Measurements from ENCODE around the gene CADPS2.

Gene CADPS2

GRCh38 chr7:122827763-122828162 lies 58.5 kb downstream of the CADPS2 start:
- FAIRE-seq (no peak), DNase-seq (ENCODE audit: insufficient read length) (no peak)
- TF ChIP-seq POLR2AphosphoS5 (IDR thresholded peaks at IDR 0.05; ENCODE audit: low read depth, low read length) (no peak), TAF1 (IDR thresholded peaks at IDR 0.05; ENCODE audit: borderline replicate concordance, low read depth, low read length) (no peak), POLR2A (IDR thresholded peaks at IDR 0.05; ENCODE audit: low read depth, low read length) (no peak)

- DNase-seq (ENCODE audit: insufficient read length): no peak
- FAIRE-seq: no peak
- no peak for TF ChIP-seq POLR2AphosphoS5 (IDR thresholded peaks at IDR 0.05; ENCODE audit: low read depth, low read length)
- TF ChIP-seq TAF1 (IDR thresholded peaks at IDR 0.05; ENCODE audit: borderline replicate concordance, low read depth, low read length): no peak
- TF ChIP-seq POLR2A (IDR thresholded peaks at IDR 0.05; ENCODE audit: low read depth, low read length): no peak
These were observed 72.4 kb downstream of the CADPS2 start for GRCh38 chr7:122813845-122814244.

GRCh38 chr7:122803851-122804250 lies 82.4 kb downstream of the CADPS2 start:
- FAIRE-seq: no peak
- no peak for DNase-seq (ENCODE audit: insufficient read length)
- no peak for TF ChIP-seq POLR2A (IDR thresholded peaks at IDR 0.05; ENCODE audit: low read depth, low read length)
- TF ChIP-seq POLR2AphosphoS5 (IDR thresholded peaks at IDR 0.05; ENCODE audit: low read depth, low read length): no peak
- no peak for TF ChIP-seq TAF1 (IDR thresholded peaks at IDR 0.05; ENCODE audit: borderline replicate concordance, low read depth, low read length)

- DNase-seq (ENCODE audit: insufficient read length) (no peak), FAIRE-seq (no peak)
- no peak for TF ChIP-seq POLR2A (IDR thresholded peaks at IDR 0.05; ENCODE audit: low read depth, low read length)
- no peak for TF ChIP-seq TAF1 (IDR thresholded peaks at IDR 0.05; ENCODE audit: borderline replicate concordance, low read depth, low read length)
- no peak for TF ChIP-seq POLR2AphosphoS5 (IDR thresholded peaks at IDR 0.05; ENCODE audit: low read depth, low read length)
These were observed 82.9 kb downstream of the CADPS2 start for GRCh38 chr7:122803323-122803722.

DNA sequence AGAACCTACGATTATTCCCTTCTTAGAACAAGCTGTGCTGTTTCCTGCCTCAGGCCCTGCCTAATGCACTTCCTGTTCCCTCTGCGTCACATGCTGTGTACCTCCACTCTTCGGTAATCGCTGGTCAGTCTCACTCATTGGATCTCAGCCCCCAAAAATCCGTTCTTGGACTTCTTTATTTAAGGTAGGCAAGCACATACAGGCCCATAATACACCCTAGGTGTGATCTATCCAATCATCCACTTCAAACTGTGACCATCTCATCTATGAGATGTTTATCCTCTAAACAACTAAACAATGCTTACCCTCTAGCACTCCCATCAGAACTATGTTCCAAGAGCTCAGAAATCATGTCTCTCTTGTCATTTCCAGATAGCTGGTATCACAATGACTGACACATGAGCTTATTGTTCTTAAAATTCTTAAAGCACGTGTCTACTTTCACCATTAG lies 83.9 kb downstream of the CADPS2 start:
- no peak for FAIRE-seq
- no peak for TF ChIP-seq POLR2AphosphoS5 (IDR thresholded peaks at IDR 0.05; ENCODE audit: low read depth, low read length)
- no peak for TF ChIP-seq POLR2A (IDR thresholded peaks at IDR 0.05; ENCODE audit: low read depth, low read length)
- no peak for TF ChIP-seq TAF1 (IDR thresholded peaks at IDR 0.05; ENCODE audit: borderline replicate concordance, low read depth, low read length)
- no peak for DNase-seq (ENCODE audit: insufficient read length)

DNA sequence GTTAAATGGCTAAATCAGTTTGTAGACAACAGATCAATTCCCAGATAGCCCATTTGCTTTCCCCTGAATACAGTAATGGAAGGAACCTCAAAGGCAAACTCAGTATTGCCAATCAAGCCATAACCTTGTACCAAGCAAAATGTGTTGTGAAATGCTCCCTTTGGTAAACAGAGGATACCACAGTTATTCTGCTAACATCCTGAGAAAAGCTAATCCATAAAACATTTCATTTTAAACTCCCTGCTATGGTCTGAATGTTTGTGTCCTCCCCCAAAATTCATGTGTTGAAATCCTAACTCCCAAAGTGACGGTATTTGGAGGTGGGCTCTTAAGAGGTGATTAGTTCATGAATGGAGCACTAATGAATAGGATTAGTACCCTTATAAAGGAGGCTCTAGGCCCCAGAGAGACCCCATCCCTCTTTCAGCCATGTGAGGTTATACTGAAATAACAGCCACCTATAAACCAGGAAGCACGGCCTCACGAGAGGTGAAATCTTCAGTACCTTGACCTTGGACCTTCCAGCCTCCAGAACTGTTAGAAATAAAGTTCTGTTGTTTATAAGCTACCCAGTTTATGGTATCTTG lies 94.2 kb downstream of the CADPS2 start:
- FAIRE-seq: no peak
- no peak for DNase-seq (ENCODE audit: insufficient read length)
- TF ChIP-seq POLR2AphosphoS5 (IDR thresholded peaks at IDR 0.05; ENCODE audit: low read depth, low read length) (no peak), POLR2A (IDR thresholded peaks at IDR 0.05; ENCODE audit: low read depth, low read length) (no peak), TAF1 (IDR thresholded peaks at IDR 0.05; ENCODE audit: borderline replicate concordance, low read depth, low read length) (no peak)

DNA sequence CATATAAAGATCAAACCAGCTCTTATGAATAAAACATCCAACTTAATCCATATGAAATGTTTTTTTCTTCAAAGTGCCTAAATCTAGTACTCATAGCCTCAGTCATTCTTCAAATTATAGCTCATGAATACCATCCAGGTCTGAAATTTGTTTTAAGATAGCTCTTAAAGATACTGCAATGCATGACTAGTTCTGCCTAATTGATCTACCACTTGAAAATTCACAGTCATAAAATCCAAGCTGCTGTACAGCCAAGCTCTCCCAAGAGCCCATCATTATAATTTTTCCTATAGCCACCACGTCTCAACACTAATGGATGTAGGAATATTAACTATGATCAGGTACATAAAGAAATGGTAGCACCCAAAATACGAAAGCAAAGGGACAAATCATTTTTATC lies 95.7 kb downstream of the CADPS2 start:
- no peak for FAIRE-seq
- TF ChIP-seq POLR2AphosphoS5 (IDR thresholded peaks at IDR 0.05; ENCODE audit: low read depth, low read length): no peak
- DNase-seq (ENCODE audit: insufficient read length): no peak

- DNase-seq (ENCODE audit: insufficient read length) (no peak), FAIRE-seq (no peak)
- TF ChIP-seq TAF1 (IDR thresholded peaks at IDR 0.05; ENCODE audit: borderline replicate concordance, low read depth, low read length): no peak
These were observed 96.1 kb downstream of the CADPS2 start for GRCh38 chr7:122790132-122790531.

DNA sequence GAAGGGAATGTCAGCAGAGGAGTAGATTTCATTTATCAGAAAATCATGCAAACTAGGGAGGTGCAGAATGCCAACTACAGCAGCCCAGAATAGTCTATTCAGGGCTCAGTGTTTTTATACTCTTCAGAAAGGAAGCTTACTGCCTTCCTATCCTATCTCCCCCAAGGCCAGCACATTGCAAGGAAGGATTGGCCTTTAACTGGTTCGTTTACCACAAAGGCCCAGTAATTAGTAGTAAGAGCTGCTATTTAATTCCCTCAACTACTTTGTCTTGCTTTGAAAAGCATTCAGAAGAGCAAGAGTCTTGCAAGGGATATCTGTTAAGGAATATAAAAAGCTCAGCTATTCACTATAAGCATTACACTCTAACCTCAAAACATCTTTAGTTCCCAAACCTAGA lies 97.1 kb downstream of the CADPS2 start:
- FAIRE-seq: no peak
- TF ChIP-seq POLR2A (IDR thresholded peaks at IDR 0.05; ENCODE audit: low read depth, low read length): no peak
- no peak for TF ChIP-seq TAF1 (IDR thresholded peaks at IDR 0.05; ENCODE audit: borderline replicate concordance, low read depth, low read length)
- no peak for TF ChIP-seq POLR2AphosphoS5 (IDR thresholded peaks at IDR 0.05; ENCODE audit: low read depth, low read length)
- DNase-seq (ENCODE audit: insufficient read length): no peak

GRCh38 chr7:122770686-122771335 lies 115.4 kb downstream of the CADPS2 start:
- DNase-seq (ENCODE audit: insufficient read length) (no peak), FAIRE-seq (no peak)
- no peak for TF ChIP-seq POLR2A (IDR thresholded peaks at IDR 0.05; ENCODE audit: low read depth, low read length)
- no peak for TF ChIP-seq POLR2AphosphoS5 (IDR thresholded peaks at IDR 0.05; ENCODE audit: low read depth, low read length)
- TF ChIP-seq TAF1 (IDR thresholded peaks at IDR 0.05; ENCODE audit: borderline replicate concordance, low read depth, low read length): no peak

DNA sequence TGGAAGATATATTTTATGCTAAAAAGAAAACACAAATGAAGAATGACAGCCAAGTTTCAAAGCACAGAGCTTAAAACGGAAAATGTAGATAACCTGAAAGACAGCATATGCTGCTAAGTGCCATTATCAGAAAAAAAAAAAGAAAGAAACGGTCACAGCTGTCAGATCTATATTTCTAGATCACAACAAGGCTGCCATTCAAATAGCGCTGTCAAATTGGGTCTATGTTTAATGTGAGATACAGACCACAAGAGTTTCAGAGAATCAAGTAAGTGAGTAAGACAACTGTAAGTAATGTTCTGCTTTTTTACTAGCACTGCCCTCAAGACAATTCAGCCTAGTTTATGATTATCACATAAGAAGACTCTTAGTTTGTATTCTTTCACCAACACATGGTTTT lies 117.4 kb downstream of the CADPS2 start:
- TF ChIP-seq TAF1 (IDR thresholded peaks at IDR 0.05; ENCODE audit: borderline replicate concordance, low read depth, low read length) (no peak), POLR2A (IDR thresholded peaks at IDR 0.05; ENCODE audit: low read depth, low read length) (no peak), POLR2AphosphoS5 (IDR thresholded peaks at IDR 0.05; ENCODE audit: low read depth, low read length) (no peak)
- no peak for DNase-seq (ENCODE audit: insufficient read length)
- no peak for FAIRE-seq

GRCh38 chr7:122767339-122767738 lies 118.9 kb downstream of the CADPS2 start:
- no peak for DNase-seq (ENCODE audit: insufficient read length)
- TF ChIP-seq TAF1 (IDR thresholded peaks at IDR 0.05; ENCODE audit: borderline replicate concordance, low read depth, low read length): no peak
- TF ChIP-seq POLR2A (IDR thresholded peaks at IDR 0.05; ENCODE audit: low read depth, low read length): no peak
- TF ChIP-seq POLR2AphosphoS5 (IDR thresholded peaks at IDR 0.05; ENCODE audit: low read depth, low read length): no peak
- FAIRE-seq: no peak
